OCI-M2 (cell line): ENCODE measurements around the gene HPRT1.

ENCODE experiments used
- DNase-seq: peaks from one replicate; lab custom pipeline; 2025; ENCODE audit not compliant: unreplicated experiment; lab: John Stamatoyannopoulos, UW

Gene HPRT1

DNA sequence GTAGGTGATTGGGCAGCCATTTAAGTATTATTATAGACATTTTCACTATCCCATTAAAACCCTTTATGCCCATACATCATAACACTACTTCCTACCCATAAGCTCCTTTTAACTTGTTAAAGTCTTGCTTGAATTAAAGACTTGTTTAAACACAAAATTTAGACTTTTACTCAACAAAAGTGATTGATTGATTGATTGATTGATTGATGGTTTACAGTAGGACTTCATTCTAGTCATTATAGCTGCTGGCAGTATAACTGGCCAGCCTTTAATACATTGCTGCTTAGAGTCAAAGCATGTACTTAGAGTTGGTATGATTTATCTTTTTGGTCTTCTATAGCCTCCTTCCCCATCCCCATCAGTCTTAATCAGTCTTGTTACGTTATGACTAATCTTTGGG lies 16.3 kb downstream of the HPRT1 start:
- no peak for DNase-seq

DNA sequence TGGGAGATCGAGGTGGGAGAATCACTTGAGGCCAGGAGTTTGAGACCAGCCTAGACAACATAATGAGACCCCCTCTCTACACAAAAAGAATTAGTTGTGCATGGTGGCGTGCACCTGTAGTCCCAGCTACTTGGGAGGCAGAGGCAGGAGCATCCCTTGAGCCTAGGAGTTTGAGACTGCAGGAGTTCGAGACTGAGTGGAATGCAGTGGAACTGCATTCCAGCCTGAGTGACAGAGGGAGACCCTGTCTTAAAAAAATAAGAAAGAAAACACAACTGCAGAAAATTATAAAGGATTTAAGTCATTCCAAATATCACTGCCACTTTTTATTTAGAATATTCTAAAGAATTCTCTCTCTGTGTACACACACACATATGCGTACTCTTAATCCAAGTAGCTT lies 18.4 kb downstream of the HPRT1 start:
- no peak for DNase-seq

DNA sequence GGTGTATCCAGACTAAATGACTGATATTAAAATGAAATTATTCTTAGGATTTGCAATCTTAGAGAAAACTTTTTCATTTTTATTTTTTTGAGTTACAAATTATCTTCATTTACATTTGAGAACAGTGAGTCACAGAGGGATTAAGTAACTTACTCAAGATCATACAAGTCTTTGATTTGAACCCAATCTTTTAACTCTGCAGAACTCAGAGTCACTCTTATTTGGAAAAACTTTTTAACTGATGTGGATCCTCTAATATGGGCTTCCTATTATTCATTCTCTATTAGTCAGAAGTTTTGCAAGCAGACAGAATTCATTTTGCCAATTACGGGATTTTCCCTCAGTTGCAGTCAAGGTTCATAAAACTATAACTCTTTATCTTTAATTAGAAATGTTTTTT lies 20.1 kb downstream of the HPRT1 start:
- no peak for DNase-seq

DNA sequence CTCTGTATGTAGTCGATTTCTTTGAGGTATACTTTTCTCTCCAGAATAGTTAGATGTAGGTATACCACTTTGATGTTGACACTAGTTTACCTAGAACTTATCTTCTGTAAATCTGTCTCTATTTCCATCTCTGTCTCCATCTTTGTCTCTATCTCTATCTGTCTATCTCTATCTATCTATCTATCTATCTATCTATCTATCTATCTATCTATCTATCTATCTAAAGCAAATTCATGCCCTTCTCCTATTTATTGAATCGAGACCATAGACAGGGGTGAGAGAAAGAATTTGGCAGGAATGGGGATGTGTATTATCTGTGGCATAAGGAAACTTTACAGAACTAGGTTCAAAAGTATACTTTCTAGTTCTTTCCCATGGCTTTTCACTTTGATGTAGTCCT lies 21.4 kb downstream of the HPRT1 start:
- no peak for DNase-seq

DNA sequence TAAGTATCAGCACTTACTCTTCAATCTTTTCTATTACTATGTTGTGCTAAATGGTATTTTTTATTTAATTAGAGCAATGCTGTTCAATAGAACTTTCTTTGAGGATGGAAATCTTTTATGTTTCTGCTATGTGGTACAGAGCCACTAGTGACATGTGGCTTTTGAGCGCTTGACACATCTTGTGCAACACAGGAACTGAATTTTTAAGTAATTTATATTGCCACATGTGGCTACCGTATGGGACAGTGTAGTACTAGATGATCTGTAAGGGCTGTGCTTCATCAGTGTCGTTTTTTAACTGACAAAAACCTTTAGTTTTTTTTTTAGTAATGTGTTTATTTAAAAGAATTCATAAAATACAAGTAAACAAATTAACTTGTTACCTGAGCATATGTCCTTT lies 22.4 kb downstream of the HPRT1 start:
- DNase-seq: no peak

DNA sequence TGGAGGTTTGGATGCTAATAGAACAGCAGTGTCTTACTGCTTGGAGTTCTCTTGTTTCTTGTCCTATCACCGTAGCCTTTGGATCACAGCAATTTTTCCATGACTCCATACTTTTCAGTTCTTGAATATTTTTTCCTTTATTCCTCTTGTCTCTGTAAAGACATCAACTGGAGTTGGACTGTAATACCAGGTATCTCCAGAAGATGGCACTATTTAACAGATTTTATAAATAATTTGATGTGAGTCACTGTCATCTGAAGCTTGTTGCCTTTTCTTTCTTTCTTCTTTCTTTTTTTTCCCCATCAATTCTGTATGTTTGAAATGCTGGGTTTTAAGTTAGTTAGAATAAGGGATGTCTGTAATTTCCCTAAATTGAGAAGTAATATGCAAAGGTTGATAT lies 24.1 kb downstream of the HPRT1 start:
- no peak for DNase-seq

DNA sequence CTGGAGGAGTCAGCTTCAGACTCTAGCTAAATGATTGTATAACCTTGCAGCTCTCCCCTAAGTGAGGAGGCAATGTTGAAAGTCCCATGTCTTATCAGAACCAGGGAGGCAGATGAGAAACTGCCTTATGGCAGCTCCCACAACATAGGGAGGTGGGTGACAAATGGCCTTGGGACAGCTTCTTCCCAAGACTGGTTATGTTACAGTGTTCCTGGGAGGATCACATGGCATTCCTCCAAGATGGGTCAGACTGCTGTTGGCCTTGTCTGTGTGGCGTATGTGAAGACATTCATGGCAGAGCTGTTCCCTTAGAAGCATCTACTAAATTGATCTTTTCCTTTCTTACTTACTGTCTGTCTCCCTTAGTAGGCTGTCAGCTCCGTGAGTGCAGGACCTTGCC lies 42.0 kb downstream of the HPRT1 start:
- no peak for DNase-seq

DNA sequence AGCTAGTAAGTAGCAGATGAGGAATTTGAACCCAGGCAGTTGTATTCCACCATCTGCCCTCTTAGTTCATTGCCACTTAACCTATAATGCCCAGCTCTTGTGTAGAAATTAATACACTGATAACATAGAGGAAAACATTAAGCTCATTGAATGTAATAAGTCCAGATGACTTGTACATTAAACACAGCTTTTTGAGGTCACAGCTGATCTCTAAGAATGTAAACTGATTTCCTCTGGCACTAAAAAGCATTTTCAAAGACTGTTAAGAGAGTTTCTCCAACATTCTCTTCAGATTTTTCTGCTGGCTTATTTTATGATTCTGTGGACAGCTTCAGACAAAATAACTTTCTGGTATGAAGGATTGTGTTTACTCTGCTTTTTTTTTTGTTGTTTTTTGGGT lies 42.7 kb downstream of the HPRT1 start:
- no peak for DNase-seq

DNA sequence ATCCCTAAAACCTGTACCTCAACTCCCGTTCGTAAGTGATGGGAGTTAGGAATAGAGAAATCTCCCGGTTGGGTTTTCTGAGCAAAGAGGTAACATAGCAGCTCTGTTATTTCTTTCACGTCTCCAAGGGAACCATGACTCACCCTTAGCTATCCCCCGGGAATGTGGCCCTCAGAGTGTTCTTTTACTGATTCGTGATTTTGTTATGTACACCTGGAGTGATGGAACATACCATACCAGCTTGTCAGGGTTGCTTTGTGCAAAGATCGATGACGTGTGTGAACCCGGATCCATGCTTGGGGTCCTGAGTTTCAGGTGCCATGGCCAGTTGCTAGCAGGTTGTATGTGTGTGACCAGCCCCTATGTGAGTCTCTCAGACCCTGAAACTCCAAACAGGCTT lies 52.6 kb downstream of the HPRT1 start:
- DNase-seq: no peak

DNA sequence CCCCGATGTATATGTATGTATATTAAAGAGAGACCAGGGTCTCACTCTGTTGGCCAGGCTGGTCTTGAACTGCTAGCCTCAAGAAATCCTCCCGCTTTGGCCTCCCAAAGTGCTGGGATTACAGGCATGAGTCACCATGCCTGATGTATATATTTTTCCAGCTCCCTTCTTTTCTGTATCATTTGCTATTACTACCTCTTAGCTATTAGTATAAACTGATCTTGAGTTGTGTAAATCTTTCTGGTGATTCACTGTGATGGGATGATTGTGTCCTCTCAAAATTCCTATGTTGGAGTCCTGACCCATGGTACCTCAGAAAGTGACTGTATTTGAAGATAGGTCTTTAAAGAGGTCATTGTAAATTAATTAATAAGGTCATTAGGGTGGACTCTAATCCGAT lies 53.1 kb downstream of the HPRT1 start:
- DNase-seq: no peak

DNA sequence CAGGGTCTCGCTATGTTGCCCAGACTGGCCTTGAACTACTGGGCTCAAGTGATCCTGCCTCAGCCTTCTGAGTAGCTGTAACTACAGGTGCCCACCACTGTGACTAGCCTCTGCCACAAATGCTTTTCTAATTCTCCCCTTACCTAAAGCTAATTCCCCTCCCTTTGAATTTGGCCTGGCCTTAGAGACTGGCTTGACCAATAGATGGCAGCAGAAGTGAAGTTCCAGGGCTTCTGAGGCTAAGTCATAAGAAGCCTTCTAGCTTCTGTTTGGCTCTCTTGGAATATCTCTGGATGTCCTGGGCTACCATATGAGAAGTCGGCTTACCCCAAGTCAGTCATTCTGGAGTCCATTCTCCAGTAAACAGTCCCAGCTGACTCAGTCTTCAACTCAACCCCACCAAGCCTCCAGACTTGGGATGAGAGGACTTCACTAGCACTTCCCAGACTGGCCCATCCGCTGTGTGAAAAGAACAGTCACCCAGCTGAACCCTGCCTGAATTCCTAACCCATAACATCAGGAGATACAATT lies 61.0 kb downstream of the HPRT1 start:
- DNase-seq: no peak

DNA sequence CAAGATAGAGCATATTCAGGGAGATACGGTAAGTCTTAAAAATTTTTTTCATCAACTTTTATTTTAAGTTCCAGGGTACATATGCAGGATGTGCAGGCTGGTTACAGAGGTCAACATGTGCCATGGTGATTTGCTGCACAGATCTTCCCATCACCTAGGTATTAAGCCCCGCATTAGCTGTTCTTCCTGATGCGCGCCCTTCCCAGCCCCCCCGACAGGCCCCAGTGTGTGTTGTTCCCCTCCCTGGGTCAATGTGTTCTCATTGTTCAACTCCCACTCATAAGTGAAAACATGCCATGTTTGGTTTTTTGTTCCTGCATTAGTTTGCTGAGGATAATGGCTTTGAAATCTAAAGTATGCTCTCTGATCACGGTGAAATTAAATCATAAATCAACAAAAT lies 64.2 kb downstream of the HPRT1 start:
- no peak for DNase-seq

DNA sequence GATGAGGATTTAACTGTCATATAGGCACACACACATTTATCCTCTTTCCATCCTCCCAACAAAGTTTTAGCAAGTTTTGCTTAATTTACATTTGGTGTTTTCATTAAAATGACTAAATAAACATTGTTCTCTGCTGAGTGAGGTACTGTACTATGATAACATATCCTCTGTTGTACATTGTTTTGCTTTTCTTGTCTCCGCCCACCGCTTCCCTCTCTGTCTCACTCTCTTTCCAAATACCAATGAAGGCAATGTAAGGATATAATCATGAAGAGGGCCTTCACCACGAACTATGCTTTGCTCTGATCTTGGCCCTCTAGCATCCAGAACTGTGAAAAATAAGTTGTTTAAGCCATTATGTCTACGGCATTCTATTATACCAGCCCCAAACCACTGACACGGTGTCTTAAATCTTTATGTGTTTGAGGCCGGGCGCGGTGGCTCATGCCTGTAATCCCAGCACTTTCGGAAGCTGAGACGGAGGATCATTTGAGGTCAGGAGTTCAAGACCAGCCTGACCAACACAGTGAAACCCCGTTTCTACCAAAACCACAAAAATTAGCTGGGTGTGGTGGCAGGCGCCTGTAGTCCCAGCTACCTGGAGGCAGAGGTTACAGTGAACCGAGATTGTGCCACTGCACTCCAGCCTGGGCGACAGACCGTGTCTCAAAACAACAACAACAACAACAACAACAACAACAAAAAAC lies 65.3 kb downstream of the HPRT1 start:
- no peak for DNase-seq

DNA sequence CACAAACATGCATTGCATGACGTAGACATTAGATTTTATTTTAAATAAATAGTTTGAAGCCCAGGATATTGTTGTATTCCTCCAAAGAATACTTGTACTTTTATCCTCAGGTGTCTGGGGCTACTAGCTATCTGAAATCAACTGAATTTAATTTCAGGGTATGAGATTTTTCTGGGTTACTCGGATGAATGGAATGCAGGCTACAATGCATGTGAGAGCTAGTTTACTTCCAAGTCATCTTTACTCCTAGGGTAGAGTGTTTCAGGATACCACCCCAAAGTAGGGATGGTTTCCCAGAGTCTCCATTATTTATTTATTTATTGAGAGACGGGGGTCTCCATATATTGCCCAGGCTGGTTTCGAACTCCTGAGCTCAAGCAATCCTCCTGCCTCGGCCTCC lies 66.4 kb downstream of the HPRT1 start:
- DNase-seq: no peak

DNA sequence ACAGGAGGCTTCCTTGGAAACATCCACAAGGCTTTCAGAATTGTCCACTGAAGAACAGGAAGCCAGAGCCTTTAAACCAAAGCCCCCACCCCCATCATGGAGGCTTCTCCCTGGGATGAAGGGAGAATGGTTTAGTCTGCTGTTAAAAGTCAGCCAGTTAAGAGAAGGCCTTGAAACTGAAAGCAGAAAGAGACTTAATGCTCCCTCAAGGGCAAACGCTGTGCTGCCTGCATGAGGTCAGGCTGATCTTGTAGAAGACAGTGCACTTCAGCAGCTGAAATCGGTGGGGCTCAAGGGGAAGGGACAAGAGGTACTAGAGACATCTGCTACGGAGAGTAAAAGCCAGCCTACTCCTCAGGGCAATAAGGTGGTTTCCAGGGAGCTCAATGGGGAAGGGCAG lies 69.0 kb downstream of the HPRT1 start:
- DNase-seq: no peak

DNA sequence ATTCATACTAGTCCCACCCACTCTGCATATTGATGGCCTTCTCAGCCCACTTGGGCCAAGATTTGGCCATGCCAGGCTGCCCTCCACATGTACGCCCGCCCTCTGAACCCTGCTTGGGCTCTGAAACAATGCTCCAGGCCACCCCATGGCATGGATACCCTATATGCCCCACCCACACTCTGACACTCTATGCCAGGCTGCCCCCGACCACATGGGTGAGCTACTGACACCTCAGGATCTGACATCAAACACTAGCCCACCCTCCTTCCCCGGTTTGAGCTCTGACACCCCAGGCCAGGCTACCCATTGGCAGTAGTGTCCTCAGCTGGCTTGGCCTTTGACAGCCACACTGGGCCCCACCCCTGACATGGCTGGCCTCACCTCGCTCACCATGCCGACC lies 69.5 kb downstream of the HPRT1 start:
- no peak for DNase-seq

DNA sequence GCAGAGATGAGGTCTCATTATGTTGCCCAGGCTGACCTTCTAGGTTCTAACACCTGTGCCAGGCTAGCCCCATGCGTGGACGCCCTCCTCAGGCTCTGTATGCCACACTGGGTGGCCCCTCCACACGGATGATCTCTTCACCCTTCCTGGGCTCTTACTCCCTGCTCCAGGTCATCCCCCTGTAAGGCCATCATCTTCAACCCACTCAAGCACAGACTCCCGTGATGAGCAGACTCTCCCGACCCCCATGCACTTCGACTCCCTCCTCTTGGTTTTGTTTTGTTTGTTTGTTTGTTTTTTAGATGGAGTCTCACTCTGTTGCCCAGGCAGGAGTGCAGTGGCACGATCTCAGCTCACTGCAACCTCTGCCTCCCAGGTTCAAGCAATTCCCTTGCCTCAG lies 70.9 kb downstream of the HPRT1 start:
- no peak for DNase-seq

DNA sequence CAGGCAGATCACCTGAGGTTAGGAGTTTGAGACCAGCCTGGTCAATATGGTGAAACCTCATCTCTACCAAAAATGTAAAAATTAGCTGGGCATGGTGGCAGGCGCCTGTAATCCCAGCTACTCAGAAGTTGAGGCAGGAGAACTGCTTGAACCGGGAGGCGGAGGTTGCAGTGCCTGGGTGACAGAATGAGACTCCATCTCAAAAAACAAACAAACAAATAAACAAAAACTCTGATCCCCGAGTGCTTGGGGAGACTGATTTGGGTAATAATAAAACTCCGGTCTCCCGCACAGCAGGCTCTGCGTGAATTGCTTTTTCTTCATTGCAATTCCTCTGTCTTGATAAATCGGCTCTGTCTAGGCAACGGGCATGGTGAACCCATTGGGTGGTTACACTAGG lies 73.4 kb downstream of the HPRT1 start:
- DNase-seq: no peak

DNA sequence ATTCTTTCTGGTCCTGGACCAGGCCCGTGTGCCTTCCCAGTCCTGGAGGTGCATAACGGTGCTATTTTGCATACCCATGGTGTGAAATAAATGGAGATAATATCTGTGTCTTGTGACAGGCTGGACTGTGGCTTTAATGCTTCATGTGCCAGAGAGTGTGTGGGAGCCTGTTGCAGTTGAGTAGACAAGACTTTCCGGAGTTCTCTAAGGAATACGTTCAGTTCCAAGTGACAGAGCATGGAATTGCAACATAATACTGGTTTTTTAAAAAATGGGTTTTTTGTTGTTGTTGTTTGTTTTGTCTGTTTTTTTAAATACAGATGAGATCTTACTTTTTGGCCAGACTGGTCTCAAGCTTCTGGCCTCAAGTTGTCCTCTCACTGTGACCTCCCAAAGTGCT lies 74.0 kb downstream of the HPRT1 start:
- DNase-seq: no peak

DNA sequence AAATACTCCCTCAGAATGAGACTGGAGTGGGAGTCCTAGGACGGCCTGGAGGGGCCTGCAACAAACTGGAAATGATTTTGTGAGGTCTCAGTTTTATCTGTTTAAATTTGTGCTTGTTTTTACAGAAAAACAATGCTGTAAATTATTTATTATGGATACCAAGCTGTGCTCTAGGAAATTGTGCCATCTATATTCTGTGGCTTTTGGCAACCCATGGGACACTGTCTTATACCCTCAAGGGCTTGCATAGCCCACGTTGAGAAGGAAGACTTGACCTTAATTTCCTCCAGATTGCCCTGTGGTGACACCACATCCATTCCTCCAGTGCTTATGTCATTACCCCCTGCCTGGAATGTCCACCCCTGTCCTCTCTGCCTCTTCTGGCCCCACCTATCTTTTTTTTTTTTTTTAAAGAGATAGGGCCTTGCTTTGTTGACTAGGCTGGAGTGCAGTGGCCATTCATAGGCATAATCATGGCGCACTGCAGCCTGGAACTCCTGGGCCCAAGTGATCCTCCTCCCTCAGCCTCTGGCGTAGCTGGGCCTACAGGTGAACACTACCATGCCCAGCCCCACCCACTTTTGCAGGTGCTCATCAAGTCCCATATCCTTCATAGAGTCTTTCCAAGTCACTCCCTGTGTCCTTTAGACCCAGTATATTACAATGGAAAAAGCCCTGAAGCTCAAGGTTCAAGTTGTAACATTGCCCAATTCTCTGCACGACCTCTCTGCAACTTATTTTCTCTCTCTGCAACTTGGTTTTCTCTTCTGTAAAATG lies 77.4 kb downstream of the HPRT1 start:
- DNase-seq: no peak

DNA sequence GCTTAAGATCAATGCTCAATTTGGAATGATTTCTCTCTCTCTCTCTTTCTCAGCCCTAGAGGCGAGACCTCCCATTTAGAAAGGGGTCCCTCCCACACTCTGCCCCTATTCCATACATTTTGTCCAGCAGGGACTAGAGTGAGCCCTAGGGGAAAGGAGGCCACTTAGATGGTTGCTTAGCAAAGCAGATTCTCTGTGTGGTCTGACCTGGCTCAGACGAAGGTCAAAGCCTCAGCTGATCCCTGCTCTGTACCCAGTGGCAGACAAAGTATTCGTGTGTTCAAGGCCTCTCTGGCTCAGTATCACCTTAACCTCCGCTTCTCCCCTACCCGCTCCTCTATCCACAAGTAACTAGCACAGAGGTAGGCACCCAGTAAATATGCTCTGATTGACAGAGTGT lies 78.4 kb downstream of the HPRT1 start:
- no peak for DNase-seq

DNA sequence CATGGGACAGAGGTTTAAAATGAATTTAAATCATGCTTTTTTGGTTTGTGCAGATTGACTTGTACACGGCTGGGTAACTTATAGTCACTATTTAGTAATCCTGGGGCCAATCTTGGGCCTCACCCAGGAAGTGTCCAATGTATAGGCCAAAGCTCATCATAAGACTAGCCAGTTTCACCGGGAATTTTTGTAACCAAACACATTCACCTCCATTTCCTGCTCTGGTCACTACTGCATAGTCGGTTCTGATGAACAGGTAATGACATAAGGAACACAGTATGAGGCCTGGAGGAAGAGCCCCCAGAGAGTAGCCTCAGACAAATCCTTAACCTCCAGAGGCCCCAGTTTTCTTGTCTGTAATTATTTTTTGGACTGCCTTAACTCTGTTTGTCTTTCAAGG lies 81.9 kb downstream of the HPRT1 start:
- DNase-seq: no peak

DNA sequence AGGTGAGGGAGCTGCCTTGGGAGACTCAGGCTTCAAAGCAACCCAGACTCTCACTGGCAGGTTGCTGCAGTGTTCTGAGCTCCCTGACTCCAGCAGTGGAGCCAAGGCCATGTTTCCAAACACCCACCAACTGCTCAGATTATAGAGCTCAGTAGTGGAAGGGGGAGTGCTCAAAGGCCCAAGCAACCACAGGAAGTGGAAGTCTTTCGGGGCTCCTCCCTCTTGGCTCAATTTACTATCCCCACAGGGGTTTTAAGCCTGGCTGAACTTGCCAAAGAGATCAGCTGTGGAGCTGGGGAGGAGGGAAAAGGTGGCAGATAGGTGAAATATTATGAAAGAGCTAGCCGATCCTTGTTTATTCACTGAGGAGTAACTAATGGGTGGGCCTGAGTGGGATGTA lies 82.5 kb downstream of the HPRT1 start:
- no peak for DNase-seq
